Hematopoietic multipotent progenitor cell treated with erythropoietin and hydrocortisone succinate and interleukin-3 and kit ligand, for 4 days (in vitro differentiated cells): ENCODE results near the gene ZKSCAN1.
A peak's percentile ranks its signal among the peaks of the same experiment; 100 is the strongest.
"Not testable (repeated sequence)": the region's sequence is repeated elsewhere in the genome, so short reads cannot be mapped to it uniquely, and the experiment has no call there.

Experiments
- DNase-seq: peaks from one replicate; pipeline ENCODE4 v3.0.0-alpha.2; 2015

ZKSCAN1 gene

GRCh38 chr7:100003711-100004661 lies 11.4 kb upstream of the ZKSCAN1 start:
- DNase-seq: peak; percentile 38

DNA sequence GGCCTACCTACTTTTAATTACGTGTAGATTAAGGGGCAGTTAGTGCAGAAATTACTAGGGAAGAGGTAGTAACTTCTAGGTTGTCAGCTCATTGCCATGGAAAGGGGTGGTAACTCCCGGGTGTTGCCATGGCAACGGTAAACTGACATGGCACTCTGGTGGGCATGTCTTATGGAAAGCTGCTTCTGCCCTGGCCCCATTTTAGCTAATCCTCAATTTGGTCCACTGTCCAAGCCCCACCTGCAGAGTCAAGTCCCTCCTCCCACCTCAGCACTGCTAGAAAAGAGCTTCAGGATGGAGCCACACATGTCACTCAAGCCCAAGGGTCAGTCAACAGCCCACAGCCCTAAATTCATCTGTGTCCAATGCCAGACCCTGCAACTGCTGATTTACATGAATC lies 7.5 kb upstream of the ZKSCAN1 start:
- DNase-seq: no peak

DNA sequence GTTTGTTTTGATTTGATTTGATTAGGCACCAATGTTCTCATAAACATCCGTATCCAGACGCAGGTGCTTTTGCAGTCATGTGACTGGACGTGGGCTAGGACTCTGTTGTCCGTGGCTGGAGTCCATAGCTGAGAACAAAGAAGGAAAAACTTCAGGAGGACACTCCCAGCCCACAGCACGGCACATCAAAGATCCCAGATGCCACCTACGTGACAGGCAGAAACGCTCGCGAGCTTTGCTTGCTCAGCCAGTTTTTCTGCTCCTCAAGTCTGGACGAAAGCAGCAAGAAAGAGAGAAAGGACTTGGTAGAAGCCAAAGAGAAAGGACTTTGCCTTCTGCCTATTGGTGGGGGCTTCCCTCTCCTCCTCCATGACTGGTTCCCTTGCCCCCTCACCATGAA lies 6.9 kb upstream of the ZKSCAN1 start:
- DNase-seq: no peak

DNA sequence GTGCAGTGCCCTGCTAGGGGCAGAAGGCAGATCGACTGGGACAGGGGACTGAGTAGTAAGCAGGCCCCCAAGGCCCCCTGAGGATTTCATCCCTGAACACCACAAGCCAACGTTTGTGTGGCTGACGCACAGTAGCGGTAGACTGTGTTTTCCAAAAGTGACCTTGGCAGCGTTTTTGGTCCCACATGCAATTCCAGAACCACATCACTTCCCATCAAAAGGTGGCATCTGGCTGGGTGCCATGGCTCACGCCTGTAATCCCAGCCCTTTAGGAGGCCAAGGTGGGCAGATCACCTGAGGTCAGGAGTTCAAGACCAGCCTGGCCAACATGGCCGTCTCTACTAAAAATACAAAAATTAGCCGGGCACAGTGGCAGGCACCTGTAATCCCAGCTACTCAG lies 5.4 kb upstream of the ZKSCAN1 start:
- not testable (repeated sequence) for DNase-seq

DNA sequence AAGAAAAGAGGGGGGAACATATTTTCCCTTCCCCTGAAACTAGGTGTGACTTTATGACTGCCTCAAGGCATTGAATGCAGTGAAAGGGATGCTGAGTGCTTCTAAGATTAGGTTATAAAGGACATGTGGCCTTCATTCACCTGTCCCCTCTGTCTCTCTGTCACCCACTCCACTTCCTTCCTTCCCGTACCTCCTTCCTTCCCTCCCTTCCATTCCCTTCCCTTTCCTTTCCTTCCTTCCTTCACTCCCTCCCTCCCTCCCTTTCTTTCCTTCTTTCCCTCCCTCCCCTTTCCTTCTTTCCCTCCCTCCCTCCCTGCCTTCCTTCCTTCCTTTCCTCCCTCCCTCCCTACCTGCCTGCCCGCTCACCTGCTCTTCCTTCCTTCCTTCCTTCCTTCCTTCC lies 4.5 kb upstream of the ZKSCAN1 start:
- no peak for DNase-seq

- no peak for DNase-seq
These were observed 3.9 kb upstream of the ZKSCAN1 start for GRCh38 chr7:100011516-100011915.

- peak; percentile 63 for DNase-seq
These were observed 2.7 kb upstream of the ZKSCAN1 start for GRCh38 chr7:100012385-100013327.

GRCh38 chr7:100013328-100013676 lies 2.1 kb upstream of the ZKSCAN1 start:
- no peak for DNase-seq

DNA sequence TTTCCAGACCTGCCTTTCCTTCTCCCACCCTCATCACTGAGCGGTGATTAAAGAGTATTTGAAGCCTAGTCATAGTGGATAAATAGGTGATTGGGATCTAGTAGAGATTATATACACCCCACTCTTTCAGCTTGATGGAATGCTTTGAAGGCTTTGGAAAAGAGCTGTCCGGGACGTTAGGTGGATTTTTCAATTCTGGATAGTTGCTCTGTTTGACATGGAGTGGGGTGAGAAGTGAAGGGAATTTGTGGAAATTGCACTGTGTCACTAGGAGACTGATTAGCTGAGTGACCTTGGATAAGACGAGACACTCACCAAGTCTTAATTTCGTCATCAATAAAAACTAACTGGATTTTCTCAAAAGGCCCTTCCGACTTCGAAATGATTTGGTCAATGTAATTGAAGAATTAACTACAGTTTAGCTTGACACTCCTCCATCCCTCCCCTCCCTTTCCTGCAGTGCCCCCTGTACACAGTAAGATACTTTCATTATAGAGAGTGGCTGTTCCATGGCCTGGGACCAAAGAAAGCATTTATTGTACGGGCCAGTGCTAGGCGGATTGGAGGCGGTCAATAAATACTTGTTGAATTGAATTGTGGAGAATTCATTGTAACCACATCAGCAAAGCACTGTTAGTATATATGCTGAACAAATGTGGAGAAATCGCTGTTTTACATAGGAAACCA lies 962 bp downstream of the ZKSCAN1 start:
- no peak for DNase-seq

GRCh38 chr7:100017300-100017699 lies 1.9 kb downstream of the ZKSCAN1 start:
- no peak for DNase-seq

GRCh38 chr7:100017875-100018274 lies 2.5 kb downstream of the ZKSCAN1 start:
- DNase-seq: no peak

GRCh38 chr7:100019908-100020307 lies 4.5 kb downstream of the ZKSCAN1 start:
- DNase-seq: no peak

DNA sequence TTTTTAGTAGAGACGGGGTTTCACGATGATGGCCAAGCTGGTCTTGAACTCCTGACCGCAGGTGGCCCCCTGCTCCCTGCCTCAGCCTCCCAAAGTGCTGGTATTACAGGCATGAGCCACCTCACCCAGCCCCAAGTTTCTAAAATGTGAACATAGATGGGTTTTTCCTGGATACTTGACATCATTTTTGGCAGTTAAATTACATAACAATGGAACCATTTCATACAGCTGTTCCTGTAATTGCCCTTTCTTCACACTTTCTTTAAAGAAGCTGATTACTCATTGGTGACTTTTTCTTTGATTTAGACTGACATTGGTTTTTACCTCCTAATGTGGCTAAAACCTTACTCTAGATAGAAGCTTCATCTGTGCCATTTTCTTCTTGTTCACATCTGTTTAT lies 5.9 kb downstream of the ZKSCAN1 start:
- DNase-seq: peak; percentile 26

- no peak for DNase-seq
These were observed 7.2 kb downstream of the ZKSCAN1 start for GRCh38 chr7:100022621-100023020.

DNA sequence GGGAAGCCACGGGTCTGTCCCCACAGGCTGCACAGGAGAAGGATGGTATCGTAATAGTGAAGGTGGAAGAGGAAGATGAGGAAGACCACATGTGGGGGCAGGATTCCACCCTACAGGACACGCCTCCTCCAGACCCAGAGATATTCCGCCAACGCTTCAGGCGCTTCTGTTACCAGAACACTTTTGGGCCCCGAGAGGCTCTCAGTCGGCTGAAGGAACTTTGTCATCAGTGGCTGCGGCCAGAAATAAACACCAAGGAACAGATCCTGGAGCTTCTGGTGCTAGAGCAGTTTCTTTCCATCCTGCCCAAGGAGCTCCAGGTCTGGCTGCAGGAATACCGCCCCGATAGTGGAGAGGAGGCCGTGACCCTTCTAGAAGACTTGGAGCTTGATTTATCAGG lies 8.1 kb downstream of the ZKSCAN1 start:
- DNase-seq: no peak

GRCh38 chr7:100024020-100024619 lies 8.7 kb downstream of the ZKSCAN1 start:
- no peak for DNase-seq

DNA sequence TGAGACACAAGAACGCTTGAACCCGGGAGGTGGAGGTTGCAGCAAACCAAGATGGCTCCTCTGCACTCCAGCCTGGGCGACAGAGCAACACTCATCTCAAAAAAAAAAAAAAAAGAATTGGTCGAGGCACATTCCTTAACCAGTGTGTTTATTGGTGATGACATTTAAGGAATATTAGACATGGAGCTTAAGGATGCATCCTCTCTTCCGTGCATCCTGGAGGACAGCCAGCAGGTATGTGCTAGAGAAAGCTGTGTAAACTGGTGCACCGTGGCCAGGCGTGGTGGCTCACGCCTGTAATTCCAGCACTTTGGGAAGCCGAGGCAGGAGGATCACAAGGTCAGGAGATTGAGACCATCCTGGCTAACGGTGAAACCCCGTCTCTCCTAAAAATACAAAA lies 11.8 kb downstream of the ZKSCAN1 start:
- no peak for DNase-seq

DNA sequence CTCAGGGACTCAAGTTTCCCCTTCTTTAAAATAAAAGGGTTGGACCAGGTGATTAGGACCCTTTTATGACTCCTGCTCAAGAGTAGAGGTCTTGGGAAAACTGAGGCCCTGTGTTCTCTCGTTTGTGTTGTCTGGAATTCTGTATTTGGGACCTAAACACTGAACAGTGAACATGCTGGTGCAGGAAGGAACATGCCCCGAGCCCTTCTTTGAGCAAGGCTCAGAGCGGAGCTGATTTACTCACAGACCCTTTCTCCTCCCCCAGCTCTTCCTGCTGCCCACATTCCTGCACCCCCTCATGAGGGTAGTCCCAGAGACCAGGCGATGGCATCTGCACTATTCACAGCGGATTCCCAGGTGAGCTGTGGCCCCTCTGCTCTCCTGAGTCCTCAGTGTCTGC lies 14.2 kb downstream of the ZKSCAN1 start:
- DNase-seq: no peak

- no peak for DNase-seq
These were observed 18.1 kb downstream of the ZKSCAN1 start for GRCh38 chr7:100033526-100033925.

- no peak for DNase-seq
These were observed 19.6 kb downstream of the ZKSCAN1 start for GRCh38 chr7:100034871-100035510.

DNA sequence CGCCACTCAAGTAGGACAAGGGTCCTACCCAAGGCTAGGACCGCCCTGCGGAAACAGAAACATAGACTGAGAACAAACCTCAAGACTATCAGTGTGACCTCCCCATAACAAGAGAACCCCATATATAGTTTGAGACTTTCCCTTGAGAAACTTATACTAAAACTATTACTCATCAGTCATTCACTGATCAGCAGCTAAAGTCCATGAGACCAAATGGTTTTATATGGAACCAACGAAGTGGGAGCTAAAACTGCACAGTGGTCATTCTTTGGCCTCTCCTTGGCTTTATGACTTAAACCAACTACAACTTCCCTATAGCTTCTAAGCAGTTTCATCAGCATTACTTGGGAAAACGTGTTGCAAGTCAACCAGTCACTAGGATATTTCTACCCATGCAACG lies 20.5 kb downstream of the ZKSCAN1 start:
- no peak for DNase-seq

GRCh38 chr7:100038326-100038725 lies 22.9 kb downstream of the ZKSCAN1 start:
- no peak for DNase-seq
